ENCODE results near the gene SSBP3.
A peak's percentile ranks its signal among the peaks of the same experiment; 100 is the strongest.

Gene SSBP3

DNA sequence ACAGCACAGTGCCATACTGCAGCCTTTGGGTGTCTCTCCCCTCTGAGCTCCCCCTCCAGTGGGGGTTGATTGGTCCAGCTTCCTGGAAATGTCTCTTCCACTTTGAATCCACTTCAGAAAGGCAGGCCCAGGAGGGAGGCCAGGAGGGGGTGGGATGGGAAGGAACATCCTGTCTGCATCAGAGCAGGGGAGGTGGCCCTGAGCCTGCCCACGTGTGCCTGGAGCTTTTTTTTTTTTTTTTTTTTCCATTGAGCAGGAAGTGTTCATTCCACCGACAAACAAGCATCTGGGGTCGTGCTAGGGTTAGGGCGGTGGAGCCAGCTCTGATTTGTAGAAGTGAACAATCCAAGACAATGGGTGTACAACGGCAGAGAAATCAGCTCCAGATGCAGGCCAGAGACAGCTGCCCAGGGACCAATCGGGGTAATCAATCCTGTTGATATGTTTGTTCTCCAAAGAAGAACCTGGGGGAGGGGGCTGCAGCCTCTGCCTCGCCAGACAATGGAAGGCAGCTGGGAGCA is 93.3 kb downstream of the SSBP3 start:
- in situ Hi-C loops (cut with MboI; ENCODE audit: low sequenced_read_pairs, unreplicated experiment): no loop called here
- TF ChIP-seq, protein P1, sequence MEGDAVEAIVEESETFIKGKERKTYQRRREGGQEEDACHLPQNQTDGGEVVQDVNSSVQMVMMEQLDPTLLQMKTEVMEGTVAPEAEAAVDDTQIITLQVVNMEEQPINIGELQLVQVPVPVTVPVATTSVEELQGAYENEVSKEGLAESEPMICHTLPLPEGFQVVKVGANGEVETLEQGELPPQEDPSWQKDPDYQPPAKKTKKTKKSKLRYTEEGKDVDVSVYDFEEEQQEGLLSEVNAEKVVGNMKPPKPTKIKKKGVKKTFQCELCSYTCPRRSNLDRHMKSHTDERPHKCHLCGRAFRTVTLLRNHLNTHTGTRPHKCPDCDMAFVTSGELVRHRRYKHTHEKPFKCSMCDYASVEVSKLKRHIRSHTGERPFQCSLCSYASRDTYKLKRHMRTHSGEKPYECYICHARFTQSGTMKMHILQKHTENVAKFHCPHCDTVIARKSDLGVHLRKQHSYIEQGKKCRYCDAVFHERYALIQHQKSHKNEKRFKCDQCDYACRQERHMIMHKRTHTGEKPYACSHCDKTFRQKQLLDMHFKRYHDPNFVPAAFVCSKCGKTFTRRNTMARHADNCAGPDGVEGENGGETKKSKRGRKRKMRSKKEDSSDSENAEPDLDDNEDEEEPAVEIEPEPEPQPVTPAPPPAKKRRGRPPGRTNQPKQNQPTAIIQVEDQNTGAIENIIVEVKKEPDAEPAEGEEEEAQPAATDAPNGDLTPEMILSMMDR (IDR thresholded peaks at IDR 0.05; ENCODE audit: borderline replicate concordance, control extremely low read depth, extremely low read depth, insufficient read depth, missing control alignments): no peak
- DNase-seq (ENCODE audit: low spot score): no peak

DNA sequence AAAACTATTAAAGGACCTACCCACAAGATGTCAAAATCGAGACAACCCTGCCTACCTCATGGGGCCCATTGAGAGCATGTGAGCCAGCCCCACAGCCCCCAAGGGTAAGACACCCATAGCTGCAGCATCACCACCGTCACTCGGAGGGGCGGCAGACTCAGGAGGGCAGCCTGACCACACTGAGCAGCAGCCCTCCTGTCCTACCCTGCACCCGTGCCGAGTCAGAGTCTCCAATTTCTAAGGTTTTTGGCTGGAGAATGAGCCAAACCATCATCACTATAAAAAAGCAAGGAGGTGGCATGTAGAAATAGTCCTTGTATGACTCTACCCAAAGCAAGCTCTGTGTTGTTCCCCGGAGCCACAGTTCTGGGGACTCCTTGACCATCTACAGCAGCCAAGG is 94.7 kb downstream of the SSBP3 start:
- DNase-seq (ENCODE audit: low spot score): no peak
- TF ChIP-seq, protein P1 (IDR thresholded peaks at IDR 0.05; ENCODE audit: borderline replicate concordance, control extremely low read depth, extremely low read depth, insufficient read depth, missing control alignments): no peak
- in situ Hi-C loops (cut with MboI; ENCODE audit: low sequenced_read_pairs, unreplicated experiment): no loop called here

DNA sequence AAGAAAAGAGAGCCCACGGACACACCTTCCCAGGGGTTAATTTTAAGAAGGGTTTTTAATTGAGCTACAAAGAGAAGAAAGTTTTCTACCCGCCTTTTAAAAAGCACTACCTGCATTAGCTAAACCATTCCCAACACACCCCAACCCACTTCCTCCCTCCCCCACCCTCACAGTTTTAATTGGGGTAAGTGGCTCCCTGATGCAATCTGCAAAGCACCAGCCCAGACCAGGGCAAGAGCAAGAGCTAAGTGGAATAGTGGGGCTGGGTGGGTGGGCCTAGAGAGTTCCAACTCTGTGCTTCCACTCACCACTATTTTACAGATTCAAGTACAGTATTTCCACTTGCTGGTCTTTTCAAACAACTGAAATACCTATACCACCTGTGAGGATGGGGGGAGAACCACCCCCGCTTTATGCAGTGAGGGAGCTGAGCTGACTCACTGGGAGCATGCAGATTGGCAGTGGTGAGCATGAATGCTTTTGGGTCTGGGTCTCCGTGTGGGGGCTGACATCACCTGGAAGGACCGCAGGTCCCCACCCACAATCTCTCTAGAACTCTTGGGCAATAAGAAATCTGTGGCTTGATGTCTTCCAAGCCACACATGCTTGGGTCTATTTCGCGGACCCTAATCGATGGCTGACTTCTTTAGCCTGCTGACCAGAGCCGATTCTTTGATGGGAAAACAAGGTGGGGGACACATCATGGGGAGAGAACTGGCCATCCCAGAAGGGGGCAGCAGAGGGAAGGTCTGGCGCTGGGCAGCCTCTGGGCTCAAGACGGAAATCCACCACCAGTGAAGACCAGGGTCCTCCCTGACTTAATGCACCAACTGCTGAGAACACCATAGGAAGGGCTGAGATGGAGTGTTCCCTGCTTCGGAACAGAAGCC is 95.5 kb downstream of the SSBP3 start:
- peak; percentile 64 for DNase-seq (ENCODE audit: low spot score)
- in situ Hi-C loops (cut with MboI; ENCODE audit: low sequenced_read_pairs, unreplicated experiment): no loop called here
- TF ChIP-seq, protein P1 (IDR thresholded peaks at IDR 0.05; ENCODE audit: borderline replicate concordance, control extremely low read depth, extremely low read depth, insufficient read depth, missing control alignments): peak; percentile 14

DNA sequence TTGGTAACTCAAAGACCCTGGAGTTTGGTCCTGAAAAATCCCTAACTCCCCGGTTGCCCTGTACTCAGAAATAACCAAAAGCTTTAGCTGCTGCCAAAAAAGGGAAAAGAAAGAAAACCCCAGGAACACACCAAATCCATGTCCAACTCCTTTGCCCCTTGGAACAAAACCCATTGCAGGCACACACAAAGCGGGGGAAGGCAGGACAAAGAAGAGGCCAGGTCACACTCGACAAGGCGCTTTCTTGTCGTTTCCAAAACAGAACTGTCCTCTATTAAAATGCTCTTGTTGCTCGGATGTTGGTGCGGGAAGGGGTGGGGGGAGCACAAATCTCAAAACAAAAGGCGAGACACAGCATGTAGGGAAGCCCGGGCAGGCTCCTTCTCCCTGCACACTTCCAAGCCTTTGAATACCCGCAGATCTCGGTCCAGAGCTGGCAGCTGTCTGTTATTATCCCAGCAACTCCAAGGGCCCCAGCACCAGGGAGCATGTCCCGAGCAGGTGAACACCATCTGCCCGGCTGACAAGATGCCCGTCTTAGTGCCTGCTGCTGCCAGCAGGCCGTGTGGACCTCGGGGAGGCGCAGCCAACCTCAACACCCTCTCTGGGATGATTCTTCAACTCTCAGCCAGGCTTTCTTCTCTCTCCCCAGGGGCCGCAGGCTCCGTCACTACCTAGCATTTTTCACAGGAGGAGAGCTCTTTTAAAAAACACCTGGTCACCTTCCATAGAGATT is 96.4 kb downstream of the SSBP3 start:
- TF ChIP-seq, protein P1 (IDR thresholded peaks at IDR 0.05; ENCODE audit: borderline replicate concordance, control extremely low read depth, extremely low read depth, insufficient read depth, missing control alignments): no peak
- no peak for DNase-seq (ENCODE audit: low spot score)
- in situ Hi-C loops (cut with MboI; ENCODE audit: low sequenced_read_pairs, unreplicated experiment): no loop called here

DNA sequence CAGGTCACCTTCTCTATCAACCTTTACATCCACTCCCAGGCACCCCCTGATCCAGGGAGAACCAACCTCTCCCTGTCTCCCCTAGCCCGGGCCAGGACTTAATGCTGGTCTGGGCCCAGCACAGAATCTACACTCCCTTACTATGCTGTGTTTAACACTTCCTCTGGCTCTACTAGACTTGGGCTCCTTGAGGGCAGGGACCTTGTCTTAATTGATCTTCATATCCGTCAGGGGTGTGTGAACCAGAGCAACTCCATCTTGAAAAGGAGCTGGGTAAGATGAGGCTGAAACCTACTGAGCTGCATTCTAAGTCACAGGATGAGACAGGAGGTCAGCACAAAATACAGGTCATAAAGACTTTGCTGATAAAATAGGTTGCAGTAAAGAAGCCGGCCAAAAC is 98.9 kb downstream of the SSBP3 start:
- no peak for DNase-seq (ENCODE audit: low spot score)
- in situ Hi-C loops (cut with MboI; ENCODE audit: low sequenced_read_pairs, unreplicated experiment): no loop called here
- TF ChIP-seq, protein P1 (IDR thresholded peaks at IDR 0.05; ENCODE audit: borderline replicate concordance, control extremely low read depth, extremely low read depth, insufficient read depth, missing control alignments): no peak

DNA sequence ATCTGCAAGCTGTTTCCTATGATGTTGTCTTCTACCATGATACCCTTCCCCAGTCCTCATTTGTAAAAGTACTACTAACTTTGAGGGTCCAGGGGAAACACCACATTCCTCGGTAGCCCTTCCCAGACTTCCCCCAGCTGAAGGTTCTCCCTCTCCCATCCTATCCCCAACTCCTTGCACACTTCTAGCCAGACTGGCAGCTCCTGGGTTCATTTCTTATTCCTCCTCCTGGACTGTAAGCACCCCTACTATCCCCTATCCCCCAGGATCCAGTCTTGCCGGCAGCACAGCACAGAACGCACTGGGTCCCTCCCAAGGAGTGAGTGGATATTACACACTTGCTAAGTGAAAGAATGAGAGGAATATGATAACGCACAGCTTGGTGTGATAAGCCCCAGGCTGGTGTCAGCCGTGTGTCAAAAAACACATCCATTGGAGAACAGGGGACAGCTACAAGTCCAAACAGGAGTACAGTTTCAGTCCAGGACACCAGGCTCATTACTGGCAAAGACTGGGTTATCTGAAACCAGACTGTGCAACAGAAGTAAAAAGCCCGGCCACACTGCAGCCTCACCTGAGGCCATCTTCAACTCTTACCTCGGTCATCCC is 100.2 kb downstream of the SSBP3 start:
- in situ Hi-C loops (cut with MboI; ENCODE audit: low sequenced_read_pairs, unreplicated experiment): no loop called here
- TF ChIP-seq, protein P1 (IDR thresholded peaks at IDR 0.05; ENCODE audit: borderline replicate concordance, control extremely low read depth, extremely low read depth, insufficient read depth, missing control alignments): no peak
- no peak for DNase-seq (ENCODE audit: low spot score)

Measured in GM13976 (cell line).